ENCODE results near the gene INMT.

Gene INMT

DNA sequence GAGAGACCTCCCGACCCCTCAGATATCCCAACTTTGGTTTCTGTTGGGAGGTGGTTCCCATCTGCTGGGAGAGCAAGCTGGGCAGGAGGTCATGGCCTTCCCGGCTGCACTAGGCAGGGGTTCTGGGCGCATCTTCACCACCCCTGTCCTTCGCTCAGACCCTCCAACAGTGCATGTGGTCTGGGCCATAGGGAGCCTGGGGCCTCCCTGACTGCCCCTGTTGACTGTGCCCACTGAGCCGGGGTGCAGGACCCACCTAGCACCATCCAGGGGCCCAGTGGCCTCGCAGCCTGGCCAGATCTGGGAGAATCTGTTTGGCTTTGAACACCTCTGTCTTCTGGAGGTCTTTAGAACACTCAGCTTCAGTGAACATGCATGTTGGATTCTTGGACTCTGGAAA, 18.7 kb upstream of the INMT start:
- peaks cover 0 to 2% of the 10 kb centered on the region in 2 donors for H3K36me3 ChIP-seq (replicated peaks in 1 of 2; ENCODE audit: control insufficient read depth in 2 of 2, insufficient read depth in 2 of 2, low read length in 2 of 2)
- no peak overlapping the region for H2BK12ac ChIP-seq (ENCODE audit: low read length)
- peak overlapping the region; percentile 45 for H2AK5ac ChIP-seq (ENCODE audit: low read depth, low read length)
- H3K14ac ChIP-seq (ENCODE audit: low read length), result no peak overlapping the region
- no peak overlapping the region for H2BK120ac ChIP-seq (ENCODE audit: low read depth, low read length)
- no peak overlapping the region for H4K91ac ChIP-seq (ENCODE audit: low read depth, low read length, poor library complexity)
- peaks cover 0 to 24% (median 0%) of the 10 kb centered on the region in 3 experiments for H3K27me3 ChIP-seq (ENCODE audit: control insufficient read depth in 3 of 3, insufficient read depth in 3 of 3, low read depth in 1 of 3, low read length in 3 of 3)
- H2BK15ac ChIP-seq (ENCODE audit: low read length), result no peak overlapping the region
- DNase-seq (ENCODE audit: low spot score), result no peak
- H3K4me3 ChIP-seq (ENCODE audit: low read length in 2 of 2), result no peak overlapping the region
- H3K9ac ChIP-seq (ENCODE audit: low read depth, low read length, poor library complexity), result no peak overlapping the region
- H3K27ac ChIP-seq (replicated peaks; ENCODE audit: low read length), result no peak overlapping the region
- no peaks in the 10 kb centered on the region for H3K4me1 ChIP-seq (ENCODE audit: control insufficient read depth in 2 of 2, insufficient read depth in 1 of 2, low read depth in 1 of 2, low read length in 2 of 2)
- H4K8ac ChIP-seq (ENCODE audit: low read depth, low read length), result no peak overlapping the region
- H3K23ac ChIP-seq (ENCODE audit: low read depth, low read length, poor library complexity), result peak overlapping the region; percentile 40
- no peak overlapping the region for H3K4ac ChIP-seq (ENCODE audit: low read length)
- no peaks in the 10 kb centered on the region for H3K79me1 ChIP-seq (ENCODE audit: low read depth, low read length)
- H3K9me3 ChIP-seq (replicated peaks in 1 of 2; ENCODE audit: control insufficient read depth in 2 of 2, insufficient read depth in 1 of 2, low read depth in 1 of 2, low read length in 2 of 2), result no peaks in the 10 kb centered on the region
- no peak overlapping the region for H2AFZ ChIP-seq (ENCODE audit: low read length)
- H2BK5ac ChIP-seq (ENCODE audit: low read length), result no peak overlapping the region
- no CpG with 5 or more reads among the region's 6 CpGs for whole genome bisulfite sequencing, 2 donors (ENCODE audit: extremely low coverage in 2 of 2, insufficient read length in 2 of 2, insufficient replicate concordance in 1 of 2)
- H3K4me2 ChIP-seq (ENCODE audit: insufficient read depth, low read length, poor library complexity, severe bottlenecking), result no peak overlapping the region
- peak overlapping the region; percentile 45 for H3K18ac ChIP-seq (ENCODE audit: low read length)

DNA sequence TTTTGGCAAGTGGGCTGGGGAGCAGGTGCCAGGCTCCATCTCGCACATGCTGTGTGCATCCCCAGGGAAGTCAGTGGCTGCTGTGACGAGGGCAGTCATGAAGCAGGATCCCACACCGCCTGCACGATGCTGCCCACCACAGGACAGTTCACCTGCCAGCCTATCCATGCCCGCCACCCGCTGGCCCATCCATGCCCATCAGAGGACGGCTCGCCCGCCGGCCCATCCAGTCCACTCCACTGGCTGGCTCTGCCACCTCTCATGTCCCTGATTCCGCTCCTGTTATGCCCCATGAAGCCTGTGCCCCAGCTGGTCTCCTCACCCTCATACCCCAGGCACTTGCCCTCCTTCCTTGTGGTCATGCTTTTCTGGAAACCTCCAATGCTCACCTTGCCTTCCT, 18.2 kb upstream of the INMT start:
- H3K27me3 ChIP-seq (ENCODE audit: control insufficient read depth in 3 of 3, insufficient read depth in 3 of 3, low read depth in 1 of 3, low read length in 3 of 3), result peaks cover 0 to 21% (median 0%) of the 10 kb centered on the region in 3 experiments
- H3K9ac ChIP-seq (ENCODE audit: low read depth, low read length, poor library complexity), result peak overlapping the region; percentile 45
- peaks cover 0 to 2% of the 10 kb centered on the region in 2 donors for H3K36me3 ChIP-seq (replicated peaks in 1 of 2; ENCODE audit: control insufficient read depth in 2 of 2, insufficient read depth in 2 of 2, low read length in 2 of 2)
- H2BK12ac ChIP-seq (ENCODE audit: low read length), result no peak overlapping the region
- no peak overlapping the region for H4K8ac ChIP-seq (ENCODE audit: low read depth, low read length)
- no peak overlapping the region for H3K4me2 ChIP-seq (ENCODE audit: insufficient read depth, low read length, poor library complexity, severe bottlenecking)
- no peak overlapping the region for H2BK120ac ChIP-seq (ENCODE audit: low read depth, low read length)
- peak overlapping the region; percentile 68 for H3K18ac ChIP-seq (ENCODE audit: low read length)
- no peak overlapping the region for H3K4me3 ChIP-seq (ENCODE audit: low read length in 2 of 2)
- H2AFZ ChIP-seq (ENCODE audit: low read length), result no peak overlapping the region
- peak overlapping the region; percentile 26 for H3K23ac ChIP-seq (ENCODE audit: low read depth, low read length, poor library complexity)
- H2BK15ac ChIP-seq (ENCODE audit: low read length), result no peak overlapping the region
- H2BK5ac ChIP-seq (ENCODE audit: low read length), result no peak overlapping the region
- H3K4me1 ChIP-seq (ENCODE audit: control insufficient read depth in 2 of 2, insufficient read depth in 1 of 2, low read depth in 1 of 2, low read length in 2 of 2), result no peaks in the 10 kb centered on the region
- H4K91ac ChIP-seq (ENCODE audit: low read depth, low read length, poor library complexity), result no peak overlapping the region
- H3K4ac ChIP-seq (ENCODE audit: low read length), result no peak overlapping the region
- H3K14ac ChIP-seq (ENCODE audit: low read length), result no peak overlapping the region
- H3K9me3 ChIP-seq (replicated peaks in 1 of 2; ENCODE audit: control insufficient read depth in 2 of 2, insufficient read depth in 1 of 2, low read depth in 1 of 2, low read length in 2 of 2), result no peaks in the 10 kb centered on the region
- no peaks in the 10 kb centered on the region for H3K79me1 ChIP-seq (ENCODE audit: low read depth, low read length)
- H3K27ac ChIP-seq (replicated peaks; ENCODE audit: low read length), result no peak overlapping the region
- no CpG with 5 or more reads among the region's 11 CpGs for WGBS, 2 donors (ENCODE audit: extremely low coverage in 2 of 2, insufficient read length in 2 of 2, insufficient replicate concordance in 1 of 2)
- no peak overlapping the region for H2AK5ac ChIP-seq (ENCODE audit: low read depth, low read length)
- DNase-seq (ENCODE audit: low spot score), result no peak

DNA sequence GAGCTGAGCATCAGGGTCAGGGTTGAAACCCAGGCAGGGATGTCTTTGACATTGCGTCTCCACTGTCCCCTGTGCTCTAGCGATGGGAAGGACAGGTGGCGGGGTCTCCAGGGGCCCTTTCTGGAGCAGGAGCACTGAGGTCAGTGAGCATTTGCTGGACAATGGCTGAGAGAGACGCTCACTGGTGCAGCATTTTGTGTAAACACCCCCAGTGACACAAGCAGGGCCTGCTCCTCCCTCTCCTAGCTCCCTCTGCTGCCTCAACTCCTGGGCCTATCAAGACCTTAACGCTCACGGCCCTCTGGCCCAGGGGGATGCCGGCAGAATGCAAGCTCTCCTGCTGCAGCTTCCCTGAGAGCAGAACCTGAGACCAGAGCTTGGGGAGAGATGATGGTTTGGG, 17.4 kb upstream of the INMT start:
- Histone ChIP-seq H2BK5ac (ENCODE audit: low read length) (no peak overlapping the region), H3K4me3 (ENCODE audit: low read length in 2 of 2) (no peak overlapping the region), H3K36me3 (replicated peaks in 1 of 2; ENCODE audit: control insufficient read depth in 2 of 2, insufficient read depth in 2 of 2, low read length in 2 of 2) (peaks cover 0 to 2% of the 10 kb centered on the region in 2 donors), H3K4me1 (ENCODE audit: control insufficient read depth in 2 of 2, insufficient read depth in 1 of 2, low read depth in 1 of 2, low read length in 2 of 2) (no peaks in the 10 kb centered on the region), H2AK5ac (ENCODE audit: low read depth, low read length) (no peak overlapping the region), H2BK12ac (ENCODE audit: low read length) (no peak overlapping the region), H2BK15ac (ENCODE audit: low read length) (no peak overlapping the region), H3K23ac (ENCODE audit: low read depth, low read length, poor library complexity) (no peak overlapping the region), H3K79me1 (ENCODE audit: low read depth, low read length) (no peaks in the 10 kb centered on the region), H2AFZ (ENCODE audit: low read length) (no peak overlapping the region), H4K91ac (ENCODE audit: low read depth, low read length, poor library complexity) (no peak overlapping the region), H3K4ac (ENCODE audit: low read length) (no peak overlapping the region), H3K9ac (ENCODE audit: low read depth, low read length, poor library complexity) (no peak overlapping the region), H3K27me3 (ENCODE audit: control insufficient read depth in 3 of 3, insufficient read depth in 3 of 3, low read depth in 1 of 3, low read length in 3 of 3) (peaks cover 0 to 15% (median 0%) of the 10 kb centered on the region in 3 experiments), H4K8ac (ENCODE audit: low read depth, low read length) (no peak overlapping the region), H3K27ac (replicated peaks; ENCODE audit: low read length) (no peak overlapping the region), H3K4me2 (ENCODE audit: insufficient read depth, low read length, poor library complexity, severe bottlenecking) (no peak overlapping the region), H3K18ac (ENCODE audit: low read length) (no peak overlapping the region), H3K9me3 (replicated peaks in 1 of 2; ENCODE audit: control insufficient read depth in 2 of 2, insufficient read depth in 1 of 2, low read depth in 1 of 2, low read length in 2 of 2) (no peaks in the 10 kb centered on the region), H3K14ac (ENCODE audit: low read length) (no peak overlapping the region), H2BK120ac (ENCODE audit: low read depth, low read length) (no peak overlapping the region)
- DNase-seq (ENCODE audit: low spot score), result no peak
- WGBS, 2 donors (ENCODE audit: extremely low coverage in 2 of 2, insufficient read length in 2 of 2, insufficient replicate concordance in 1 of 2), result no CpG with 5 or more reads among the region's 7 CpGs

DNA sequence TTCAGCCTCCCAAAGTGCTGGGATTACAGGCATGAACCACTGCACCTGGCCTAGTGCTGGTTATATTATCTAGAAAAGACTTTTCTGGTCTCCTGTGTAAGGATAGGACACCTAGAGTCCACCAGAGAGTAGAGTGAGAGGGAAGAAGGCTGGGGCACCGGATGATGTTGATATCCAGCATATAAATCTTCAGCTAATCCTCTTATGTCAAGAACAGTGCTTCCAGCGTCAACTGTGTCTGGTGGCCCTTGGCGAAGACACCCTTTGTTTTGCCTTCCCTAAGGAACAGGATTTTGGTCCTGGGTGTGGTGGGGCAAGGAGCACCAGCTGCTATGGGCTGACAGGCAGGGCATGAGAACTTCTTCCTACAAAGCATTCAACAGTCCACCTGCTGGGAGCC, 16.3 kb upstream of the INMT start:
- DNase-seq (ENCODE audit: low spot score), result no peak
- peaks cover 0 to 11% (median 0%) of the 10 kb centered on the region in 3 experiments for H3K27me3 ChIP-seq (ENCODE audit: control insufficient read depth in 3 of 3, insufficient read depth in 3 of 3, low read depth in 1 of 3, low read length in 3 of 3)
- H2AK5ac ChIP-seq (ENCODE audit: low read depth, low read length), result no peak overlapping the region
- H3K27ac ChIP-seq (replicated peaks; ENCODE audit: low read length), result no peak overlapping the region
- H3K14ac ChIP-seq (ENCODE audit: low read length), result no peak overlapping the region
- no peak overlapping the region for H3K4me2 ChIP-seq (ENCODE audit: insufficient read depth, low read length, poor library complexity, severe bottlenecking)
- no peak overlapping the region for H3K23ac ChIP-seq (ENCODE audit: low read depth, low read length, poor library complexity)
- no peak overlapping the region for H2AFZ ChIP-seq (ENCODE audit: low read length)
- H2BK15ac ChIP-seq (ENCODE audit: low read length), result no peak overlapping the region
- no peaks in the 10 kb centered on the region for H3K79me1 ChIP-seq (ENCODE audit: low read depth, low read length)
- H4K91ac ChIP-seq (ENCODE audit: low read depth, low read length, poor library complexity), result no peak overlapping the region
- no peak overlapping the region for H3K9ac ChIP-seq (ENCODE audit: low read depth, low read length, poor library complexity)
- H3K4me3 ChIP-seq (ENCODE audit: low read length in 2 of 2), result no peak overlapping the region
- WGBS, 2 donors (ENCODE audit: extremely low coverage in 2 of 2, insufficient read length in 2 of 2, insufficient replicate concordance in 1 of 2), result no CpG with 5 or more reads among the region's 3 CpGs
- H3K18ac ChIP-seq (ENCODE audit: low read length), result no peak overlapping the region
- H3K4ac ChIP-seq (ENCODE audit: low read length), result no peak overlapping the region
- H3K9me3 ChIP-seq (replicated peaks in 1 of 2; ENCODE audit: control insufficient read depth in 2 of 2, insufficient read depth in 1 of 2, low read depth in 1 of 2, low read length in 2 of 2), result no peaks in the 10 kb centered on the region
- no peak overlapping the region for H2BK120ac ChIP-seq (ENCODE audit: low read depth, low read length)
- H4K8ac ChIP-seq (ENCODE audit: low read depth, low read length), result no peak overlapping the region
- H3K36me3 ChIP-seq (replicated peaks in 1 of 2; ENCODE audit: control insufficient read depth in 2 of 2, insufficient read depth in 2 of 2, low read length in 2 of 2), result no peaks in the 10 kb centered on the region
- H2BK5ac ChIP-seq (ENCODE audit: low read length), result no peak overlapping the region
- no peak overlapping the region for H2BK12ac ChIP-seq (ENCODE audit: low read length)
- no peaks in the 10 kb centered on the region for H3K4me1 ChIP-seq (ENCODE audit: control insufficient read depth in 2 of 2, insufficient read depth in 1 of 2, low read depth in 1 of 2, low read length in 2 of 2)
